ENCODE measurements around the gene TTN.

TTN gene

GRCh38 chr2:178787155-178787554 is 20.1 kb downstream of the TTN start:
- no peak for TF ChIP-seq GLIS3 (CRISPR knock-in tag; IDR thresholded peaks at IDR 0.05)
- TF ChIP-seq ZNF8 (CRISPR knock-in tag; IDR thresholded peaks at IDR 0.05): no peak
- no peak for TF ChIP-seq POU6F1 (CRISPR knock-in tag; IDR thresholded peaks at IDR 0.05; ENCODE audit: borderline replicate concordance, low read depth)
- TF ChIP-seq CSDC2 (CRISPR knock-in tag; IDR thresholded peaks at IDR 0.05): no peak
- TF ChIP-seq TCF4 (CRISPR knock-in tag; IDR thresholded peaks at IDR 0.05; ENCODE audit: borderline replicate concordance): no peak
- no peak for TF ChIP-seq TOX (CRISPR knock-in tag; IDR thresholded peaks at IDR 0.05; ENCODE audit: borderline replicate concordance)
- TF ChIP-seq, protein P1, sequence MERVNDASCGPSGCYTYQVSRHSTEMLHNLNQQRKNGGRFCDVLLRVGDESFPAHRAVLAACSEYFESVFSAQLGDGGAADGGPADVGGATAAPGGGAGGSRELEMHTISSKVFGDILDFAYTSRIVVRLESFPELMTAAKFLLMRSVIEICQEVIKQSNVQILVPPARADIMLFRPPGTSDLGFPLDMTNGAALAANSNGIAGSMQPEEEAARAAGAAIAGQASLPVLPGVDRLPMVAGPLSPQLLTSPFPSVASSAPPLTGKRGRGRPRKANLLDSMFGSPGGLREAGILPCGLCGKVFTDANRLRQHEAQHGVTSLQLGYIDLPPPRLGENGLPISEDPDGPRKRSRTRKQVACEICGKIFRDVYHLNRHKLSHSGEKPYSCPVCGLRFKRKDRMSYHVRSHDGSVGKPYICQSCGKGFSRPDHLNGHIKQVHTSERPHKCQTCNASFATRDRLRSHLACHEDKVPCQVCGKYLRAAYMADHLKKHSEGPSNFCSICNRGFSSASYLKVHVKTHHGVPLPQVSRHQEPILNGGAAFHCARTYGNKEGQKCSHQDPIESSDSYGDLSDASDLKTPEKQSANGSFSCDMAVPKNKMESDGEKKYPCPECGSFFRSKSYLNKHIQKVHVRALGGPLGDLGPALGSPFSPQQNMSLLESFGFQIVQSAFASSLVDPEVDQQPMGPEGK (CRISPR knock-in tag; IDR thresholded peaks at IDR 0.05; ENCODE audit: borderline replicate concordance): no peak
- TF ChIP-seq ZFP3 (CRISPR knock-in tag; IDR thresholded peaks at IDR 0.05): no peak
- no peak for TF ChIP-seq ZNF565 (CRISPR knock-in tag; conservative IDR thresholded peaks at IDR 0.05; ENCODE audit: low read depth)
- TF ChIP-seq, protein P2, sequence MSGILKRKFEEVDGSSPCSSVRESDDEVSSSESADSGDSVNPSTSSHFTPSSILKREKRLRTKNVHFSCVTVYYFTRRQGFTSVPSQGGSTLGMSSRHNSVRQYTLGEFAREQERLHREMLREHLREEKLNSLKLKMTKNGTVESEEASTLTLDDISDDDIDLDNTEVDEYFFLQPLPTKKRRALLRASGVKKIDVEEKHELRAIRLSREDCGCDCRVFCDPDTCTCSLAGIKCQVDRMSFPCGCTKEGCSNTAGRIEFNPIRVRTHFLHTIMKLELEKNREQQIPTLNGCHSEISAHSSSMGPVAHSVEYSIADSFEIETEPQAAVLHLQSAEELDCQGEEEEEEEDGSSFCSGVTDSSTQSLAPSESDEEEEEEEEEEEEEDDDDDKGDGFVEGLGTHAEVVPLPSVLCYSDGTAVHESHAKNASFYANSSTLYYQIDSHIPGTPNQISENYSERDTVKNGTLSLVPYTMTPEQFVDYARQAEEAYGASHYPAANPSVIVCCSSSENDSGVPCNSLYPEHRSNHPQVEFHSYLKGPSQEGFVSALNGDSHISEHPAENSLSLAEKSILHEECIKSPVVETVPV (CRISPR knock-in tag; IDR thresholded peaks at IDR 0.05): no peak
- TF ChIP-seq ISL1 (CRISPR knock-in tag; IDR thresholded peaks at IDR 0.05): no peak
- TF ChIP-seq, protein P3, sequence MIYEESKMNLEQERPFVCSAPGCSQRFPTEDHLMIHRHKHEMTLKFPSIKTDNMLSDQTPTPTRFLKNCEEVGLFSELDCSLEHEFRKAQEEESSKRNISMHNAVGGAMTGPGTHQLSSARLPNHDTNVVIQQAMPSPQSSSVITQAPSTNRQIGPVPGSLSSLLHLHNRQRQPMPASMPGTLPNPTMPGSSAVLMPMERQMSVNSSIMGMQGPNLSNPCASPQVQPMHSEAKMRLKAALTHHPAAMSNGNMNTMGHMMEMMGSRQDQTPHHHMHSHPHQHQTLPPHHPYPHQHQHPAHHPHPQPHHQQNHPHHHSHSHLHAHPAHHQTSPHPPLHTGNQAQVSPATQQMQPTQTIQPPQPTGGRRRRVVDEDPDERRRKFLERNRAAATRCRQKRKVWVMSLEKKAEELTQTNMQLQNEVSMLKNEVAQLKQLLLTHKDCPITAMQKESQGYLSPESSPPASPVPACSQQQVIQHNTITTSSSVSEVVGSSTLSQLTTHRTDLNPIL (CRISPR knock-in tag; IDR thresholded peaks at IDR 0.05; ENCODE audit: low read depth): no peak
- TF ChIP-seq PPARA (CRISPR knock-in tag; IDR thresholded peaks at IDR 0.05; ENCODE audit: borderline replicate concordance): no peak
- no peak for TF ChIP-seq ESRRG (CRISPR knock-in tag; IDR thresholded peaks at IDR 0.05)
- no peak for TF ChIP-seq RARB (CRISPR knock-in tag; IDR thresholded peaks at IDR 0.05)
- no peak for ATAC-seq

DNA sequence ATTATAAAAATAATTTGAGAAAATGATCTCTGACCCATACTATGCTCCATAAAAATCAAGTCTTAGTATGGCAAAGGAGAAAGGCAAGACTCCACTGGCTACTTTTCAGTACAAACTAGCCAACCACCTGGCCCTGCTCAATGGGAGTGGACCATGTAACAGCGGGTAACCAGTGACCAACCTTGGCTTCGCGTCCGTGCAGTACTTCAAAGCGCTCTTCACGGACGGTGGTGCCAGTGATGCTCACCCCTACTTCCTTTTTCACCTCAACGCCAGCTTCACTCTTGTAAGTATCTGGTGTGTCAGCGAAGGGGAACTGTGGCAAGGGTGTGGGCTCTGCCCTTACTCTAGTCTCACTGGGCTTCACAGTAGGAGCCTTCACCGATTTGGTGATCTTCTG is 23.3 kb downstream of the TTN start:
- ATAC-seq: no peak
- no peak for TF ChIP-seq ZNF70 (CRISPR knock-in tag; IDR thresholded peaks at IDR 0.05)
- TF ChIP-seq TCF4 (CRISPR knock-in tag; IDR thresholded peaks at IDR 0.05; ENCODE audit: borderline replicate concordance): no peak
- TF ChIP-seq ARNTL (CRISPR knock-in tag; IDR thresholded peaks at IDR 0.05; ENCODE audit: borderline replicate concordance, low read depth): no peak
- no peak for TF ChIP-seq GLIS3 (CRISPR knock-in tag; IDR thresholded peaks at IDR 0.05)
- TF ChIP-seq, protein P1 (CRISPR knock-in tag; IDR thresholded peaks at IDR 0.05; ENCODE audit: borderline replicate concordance): no peak
- no peak for TF ChIP-seq BACH2 (CRISPR knock-in tag; IDR thresholded peaks at IDR 0.05; ENCODE audit: borderline replicate concordance)
- no peak for TF ChIP-seq TOX (CRISPR knock-in tag; IDR thresholded peaks at IDR 0.05; ENCODE audit: borderline replicate concordance)
- no peak for TF ChIP-seq ZC3H10 (CRISPR knock-in tag; IDR thresholded peaks at IDR 0.05)
- no peak for TF ChIP-seq ESRRG (CRISPR knock-in tag; IDR thresholded peaks at IDR 0.05)
- TF ChIP-seq ZNF8 (CRISPR knock-in tag; IDR thresholded peaks at IDR 0.05): no peak
- no peak for TF ChIP-seq TSHZ2 (CRISPR knock-in tag; IDR thresholded peaks at IDR 0.05)
- no peak for TF ChIP-seq SNAI2 (CRISPR knock-in tag; IDR thresholded peaks at IDR 0.05)

Measured in SK-N-SH treated with all-trans-retinoic acid at 6 μM for 48 hours (cell line).